ENCODE measurements around the gene HOXC12. TPM values are rescaled to one million over a fixed set of nuclear protein-coding genes. Genes with fewer than 3 reads are reported as not detected.

Gene HOXC12, protein sequence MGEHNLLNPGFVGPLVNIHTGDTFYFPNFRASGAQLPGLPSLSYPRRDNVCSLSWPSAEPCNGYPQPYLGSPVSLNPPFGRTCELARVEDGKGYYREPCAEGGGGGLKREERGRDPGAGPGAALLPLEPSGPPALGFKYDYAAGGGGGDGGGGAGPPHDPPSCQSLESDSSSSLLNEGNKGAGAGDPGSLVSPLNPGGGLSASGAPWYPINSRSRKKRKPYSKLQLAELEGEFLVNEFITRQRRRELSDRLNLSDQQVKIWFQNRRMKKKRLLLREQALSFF
- not detected in 2 replicates for total RNA-seq (2014; rRNA removed; shearing (Covaris generic))

DNA sequence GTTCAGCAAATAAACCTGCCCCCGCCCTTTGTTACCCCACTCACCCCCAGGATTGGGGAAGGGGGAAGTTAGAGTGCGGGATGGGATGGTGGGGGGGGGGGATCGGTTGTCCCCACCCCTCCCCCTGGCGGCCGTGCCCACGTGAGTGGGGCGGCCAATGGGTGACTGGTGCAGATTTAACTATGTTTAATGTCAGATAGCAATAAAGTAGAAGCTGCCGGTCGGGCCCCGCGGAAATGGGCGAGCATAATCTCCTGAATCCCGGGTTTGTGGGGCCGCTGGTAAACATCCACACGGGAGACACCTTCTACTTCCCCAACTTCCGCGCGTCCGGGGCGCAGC is at the start of gene HOXC12:
Gene HOXC12, plus strand, starts transcription at position 210 of the 342 bp plus-strand sequence. Its CDS starts 27 bp downstream, at position 237.
- no peak for DNase-seq (ENCODE audit: low spot score)

DNA sequence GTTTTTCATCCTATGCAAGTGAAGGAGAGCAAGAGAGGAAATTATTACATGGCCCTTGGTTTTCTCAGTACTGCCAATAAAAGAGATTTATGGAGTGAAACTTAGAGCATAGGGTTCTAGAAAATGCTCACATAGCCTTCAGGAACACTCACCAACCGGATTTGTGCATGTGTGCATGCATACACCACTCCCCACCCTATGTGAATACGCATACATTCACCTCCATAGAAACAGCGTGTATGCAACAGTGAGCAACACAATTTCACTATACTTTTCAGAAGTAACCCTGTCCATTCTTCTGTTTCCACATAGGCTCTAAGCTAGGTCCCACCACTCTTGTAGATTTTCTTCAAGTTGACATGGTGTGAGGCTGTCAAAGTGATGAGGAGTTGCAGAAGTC is 47.6 kb upstream of the HOXC12 start:
- DNase-seq (ENCODE audit: low spot score) = no peak

DNA sequence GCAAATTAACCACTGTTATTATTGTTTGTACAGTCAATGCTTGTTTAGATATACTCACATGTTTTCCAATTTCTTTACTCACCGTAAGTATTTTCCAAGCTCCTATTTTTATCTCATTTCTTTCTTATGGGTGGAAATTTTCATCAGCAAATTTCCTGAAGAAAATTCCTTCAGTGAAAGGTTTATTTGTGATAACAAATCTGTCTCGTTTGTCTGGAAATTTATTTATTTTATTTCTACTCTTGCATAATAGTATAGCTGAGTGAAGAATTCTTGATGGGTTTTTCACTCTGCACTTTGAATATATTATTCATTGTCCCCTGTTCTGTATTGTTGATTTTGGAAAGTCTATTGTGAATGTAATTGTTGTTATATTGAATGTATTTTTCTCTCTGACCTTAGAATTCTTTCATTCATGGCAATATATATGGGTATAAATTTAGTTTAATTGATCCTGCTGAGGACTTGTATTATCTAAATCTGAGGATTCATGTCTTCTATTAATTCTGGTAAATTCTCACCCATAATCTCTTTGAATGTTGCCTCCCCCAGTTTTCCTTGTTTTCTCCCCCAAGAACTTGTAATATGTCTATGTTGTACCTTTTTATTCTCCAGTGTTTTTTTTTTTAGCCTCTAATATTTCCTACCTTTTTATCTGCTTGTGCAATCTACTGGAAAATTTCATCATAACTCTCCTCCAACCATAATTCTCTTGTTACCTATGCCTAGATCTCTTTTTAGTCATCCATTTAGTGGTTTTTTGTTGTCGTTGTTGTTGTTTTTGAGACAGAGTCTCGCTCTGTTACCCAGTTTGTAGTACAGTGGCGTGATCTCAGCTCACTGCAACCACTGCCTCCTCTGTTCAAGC is 37.7 kb upstream of the HOXC12 start:
- no peak for DNase-seq (ENCODE audit: low spot score)

GRCh38 chr12:53924521-53925405 is 29.9 kb upstream of the HOXC12 start:
- no peak for DNase-seq (ENCODE audit: low spot score)

- no peak for DNase-seq (ENCODE audit: low spot score)
Measured at GRCh38 chr12:53927220-53928029, 27.3 kb upstream of the HOXC12 start.

DNA sequence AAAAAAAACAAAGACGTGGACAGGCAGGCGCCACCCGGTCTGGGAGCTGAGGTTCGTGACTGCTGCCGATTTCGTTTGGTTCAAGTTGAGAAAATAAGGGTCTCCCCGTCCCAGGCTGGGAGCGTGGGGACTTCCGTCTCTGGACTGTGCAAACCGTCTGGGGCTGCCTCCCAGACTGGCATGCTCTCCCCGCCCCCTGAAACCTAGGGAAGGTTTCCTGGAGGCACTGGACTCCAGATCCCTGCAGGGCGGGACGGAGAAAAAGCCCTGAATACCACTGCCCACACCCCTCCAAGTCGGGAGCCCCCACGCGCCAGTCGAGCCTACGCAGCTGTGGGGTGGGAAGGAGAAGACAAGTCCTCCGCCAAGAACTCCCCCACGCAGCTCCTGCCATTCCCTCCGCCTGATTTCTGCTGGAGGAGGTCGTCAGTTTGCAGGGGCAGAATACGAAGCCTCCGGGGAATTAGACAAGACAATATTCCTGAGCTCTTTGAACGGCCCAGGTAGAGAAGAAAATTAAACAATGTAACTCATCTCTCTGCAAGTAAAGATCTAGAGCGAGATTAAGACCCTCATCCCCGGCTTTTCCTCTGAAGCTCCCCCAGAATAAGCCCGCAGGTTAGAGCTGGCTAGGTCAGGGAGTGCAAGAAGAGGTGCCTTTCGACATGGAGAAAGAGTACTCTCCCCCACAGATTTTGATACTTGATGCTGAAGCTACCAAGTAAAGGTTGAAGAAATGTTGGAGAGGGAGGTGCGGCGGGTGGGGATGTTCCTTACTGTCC is 26.5 kb upstream of the HOXC12 start:
- no peak for DNase-seq (ENCODE audit: low spot score)

- DNase-seq (ENCODE audit: low spot score) = no peak
Measured at GRCh38 chr12:53929527-53929926, 25.2 kb upstream of the HOXC12 start.

GRCh38 chr12:53930591-53931255 is 24.0 kb upstream of the HOXC12 start:
- DNase-seq (ENCODE audit: low spot score) = no peak

DNA sequence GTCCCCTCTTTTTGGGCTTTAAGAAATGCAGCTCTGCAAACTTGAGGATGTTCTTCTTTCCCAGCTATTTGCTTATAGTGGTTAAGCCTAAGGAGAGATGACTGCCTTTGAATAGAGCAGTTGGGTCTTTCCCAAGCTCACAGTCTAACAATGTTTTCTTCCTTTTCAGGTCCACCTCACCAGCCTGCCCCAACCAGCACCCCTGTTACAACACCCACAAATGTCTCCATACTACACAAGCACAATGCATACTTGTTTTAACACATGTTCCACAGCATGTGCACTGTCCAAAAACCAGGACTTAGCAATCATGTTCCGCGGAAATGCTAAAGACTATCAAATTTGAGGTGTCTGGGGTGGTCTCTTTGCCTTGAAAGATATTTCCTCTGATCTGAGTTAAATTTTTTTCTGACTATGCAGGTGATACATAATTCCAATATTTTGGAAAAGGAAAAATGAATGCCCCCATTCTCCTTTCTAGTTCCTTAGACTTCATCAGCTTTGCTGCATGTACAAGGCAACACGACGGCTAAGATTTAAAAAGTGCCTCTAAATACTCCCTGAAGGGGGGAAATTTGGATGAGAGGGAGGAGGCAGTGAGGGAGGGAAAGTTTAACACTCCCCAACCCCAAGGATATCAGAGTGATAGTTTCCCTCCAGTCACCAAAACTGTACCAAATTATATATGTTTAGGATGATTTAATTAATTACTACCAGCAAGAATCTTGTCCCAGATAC is 22.7 kb upstream of the HOXC12 start:
- DNase-seq (ENCODE audit: low spot score) = no peak

- DNase-seq (ENCODE audit: low spot score) = no peak
Measured at GRCh38 chr12:53932915-53933314, 21.8 kb upstream of the HOXC12 start.

DNA sequence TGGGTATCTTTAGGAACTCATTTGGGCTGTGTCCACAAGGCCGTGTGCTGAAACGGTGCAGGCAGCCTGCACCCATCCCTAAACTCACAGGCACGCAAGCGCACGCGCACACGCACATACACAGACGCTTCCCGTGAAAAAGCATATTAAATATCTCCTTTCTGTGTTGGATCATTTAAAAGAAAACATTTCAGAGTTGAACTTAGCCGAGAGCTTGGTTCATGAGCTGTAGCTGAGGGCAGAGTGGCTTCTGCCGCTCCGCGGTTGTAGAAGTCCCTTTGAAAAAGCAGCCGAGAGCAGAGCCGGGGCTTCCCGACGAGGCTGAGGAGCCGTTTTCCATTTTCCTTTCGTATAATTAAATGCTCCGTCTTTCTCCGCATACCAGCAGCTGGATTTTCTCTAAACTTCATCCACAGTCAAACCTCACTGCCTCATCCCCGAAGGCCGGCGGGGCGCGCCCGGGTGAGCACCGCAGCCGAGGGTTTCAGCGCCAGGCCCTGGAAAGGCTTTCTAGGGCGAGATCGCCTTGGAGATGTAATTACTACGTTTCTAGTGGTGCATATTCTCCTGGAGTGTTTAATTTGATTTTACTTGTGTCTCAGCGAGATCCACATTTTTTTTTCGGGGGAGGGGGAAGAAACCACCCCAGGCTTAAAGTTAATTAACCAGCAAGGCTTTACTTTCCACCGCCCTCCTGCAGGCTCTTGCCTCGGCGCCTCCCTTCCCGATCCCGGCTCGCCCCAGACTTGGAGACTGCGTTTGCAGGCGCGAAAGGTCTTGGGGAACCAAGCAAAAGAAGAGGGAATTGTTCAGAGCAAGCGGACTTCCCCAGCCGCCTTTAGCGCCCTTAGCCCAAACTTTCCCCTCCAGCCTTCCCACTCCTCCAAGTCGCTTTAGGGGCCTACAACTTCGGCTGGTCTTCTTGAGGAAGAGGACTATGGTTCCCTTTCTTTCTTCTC is 19.0 kb upstream of the HOXC12 start:
- DNase-seq (ENCODE audit: low spot score) = no peak

GRCh38 chr12:53937099-53937498 is 17.6 kb upstream of the HOXC12 start:
- no peak for DNase-seq (ENCODE audit: low spot score)

DNA sequence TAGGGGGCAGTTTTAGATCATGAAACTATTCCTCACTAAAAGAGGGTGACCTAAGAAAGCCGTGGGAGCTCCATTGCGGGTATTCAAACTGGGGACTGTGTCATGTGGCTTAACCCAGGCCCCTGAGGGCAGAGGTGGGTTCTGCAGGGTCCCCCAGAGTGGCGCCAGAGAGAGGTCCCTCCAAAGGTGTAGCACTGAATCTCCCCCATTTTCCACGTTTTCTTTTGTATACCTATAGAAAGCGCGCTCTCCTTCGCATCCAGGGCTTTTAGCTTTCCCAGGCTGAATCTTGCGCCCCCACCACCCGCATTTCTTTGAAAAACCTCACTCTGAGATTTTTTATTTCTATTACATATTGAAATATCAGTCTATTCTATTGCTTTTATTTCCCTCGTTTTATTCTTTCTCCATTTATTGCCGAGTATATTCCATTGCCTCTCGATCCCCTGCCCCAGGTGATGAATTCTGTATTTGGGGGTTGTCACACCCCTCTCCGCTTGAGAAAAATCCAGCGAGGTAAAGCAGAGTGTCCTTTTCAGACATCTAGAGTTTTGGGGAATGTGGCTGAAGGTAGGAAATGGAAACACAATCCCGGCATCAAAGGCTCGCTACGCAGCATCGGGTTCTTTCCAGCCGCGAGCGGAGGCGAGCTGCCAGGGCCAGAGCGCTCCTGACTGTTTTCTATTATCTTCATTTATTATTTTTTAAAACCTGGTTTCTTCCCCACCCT is 16.9 kb upstream of the HOXC12 start:
- no peak for DNase-seq (ENCODE audit: low spot score)

DNA sequence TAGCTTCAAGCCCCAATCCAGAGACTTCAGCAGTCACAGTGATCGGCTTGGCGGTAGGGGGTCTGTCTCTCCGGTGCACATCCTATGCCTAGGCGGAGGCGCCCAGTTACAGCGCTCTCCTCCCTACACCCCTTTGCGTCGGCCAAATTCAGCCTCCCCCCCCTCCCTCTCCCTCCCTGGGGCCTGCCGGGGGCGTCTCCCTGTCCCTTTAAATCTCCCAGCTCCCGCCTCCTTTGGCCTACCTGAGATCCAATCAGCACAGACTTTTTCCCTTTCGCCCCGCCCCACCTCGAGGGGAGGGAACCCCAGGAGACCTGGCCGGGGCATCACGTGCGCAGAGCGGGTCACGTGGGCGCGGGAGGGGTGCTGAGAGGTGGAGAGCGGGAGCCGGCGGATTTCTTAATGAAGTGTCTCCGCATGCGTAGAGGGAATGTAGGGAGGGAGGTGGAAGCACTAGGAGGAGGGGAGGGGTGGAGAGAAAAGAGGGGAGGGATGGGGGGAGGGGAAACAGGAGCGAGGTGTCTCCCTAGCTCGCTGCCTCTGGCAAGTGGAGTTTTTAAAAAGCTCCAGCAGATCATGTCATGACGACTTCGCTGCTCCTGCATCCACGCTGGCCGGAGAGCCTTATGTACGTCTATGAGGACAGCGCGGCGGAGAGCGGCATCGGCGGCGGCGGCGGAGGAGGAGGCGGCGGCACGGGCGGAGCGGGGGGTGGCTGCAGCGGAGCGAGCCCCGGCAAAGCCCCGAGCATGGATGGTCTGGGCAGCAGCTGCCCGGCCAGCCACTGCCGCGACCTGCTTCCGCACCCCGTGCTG is 16.2 kb upstream of the HOXC12 start, which contains the start of gene HOXC13:
Gene HOXC13, plus strand, starts transcription at position 506 of the 815 bp plus-strand sequence. Its CDS starts 76 bp downstream, at position 582.
- peak; percentile 97 for DNase-seq (ENCODE audit: low spot score)

- DNase-seq (ENCODE audit: low spot score) = no peak
Measured at GRCh38 chr12:53939141-53940108, 15.3 kb upstream of the HOXC12 start.
